Uterus (tissue), 4 donors: Measurements from ENCODE around the gene ALPP. TPM values are rescaled to one million over a fixed set of nuclear protein-coding genes. Genes with fewer than 3 reads are reported as not detected.
"Not testable (repeated sequence)": the region's sequence is repeated elsewhere in the genome, so short reads cannot be mapped to it uniquely, and the experiment has no call there.

ENCODE experiments used
- DNase-seq, 2 donors: peaks; one replicate each; pipeline ENCODE4 v3.0.0-alpha.2; 2019 to 2020
- H3K27ac ChIP-seq, 2 donors: fragments of 200-600 bp; sonication (generic); 1 replicate in 1 of 2; 2 replicates in 1 of 2; pipeline ENCODE4 v1.5.1; 2016 to 2018
- H3K27me3 ChIP-seq, 2 donors: fragments of 200-600 bp; sonication (generic); one replicate each; pipeline ENCODE4 v1.5.1; 2018 to 2019; ENCODE audit warnings: control low read depth in 1 of 2
- H3K36me3 ChIP-seq, 2 donors: fragments of 200-600 bp; sonication (generic); one replicate each; pipeline ENCODE4 v1.5.1; 2019; ENCODE audit warnings: control low read depth in 1 of 2
- H3K4me1 ChIP-seq, 2 donors: fragments of 200-600 bp; sonication (generic); one replicate each; pipeline ENCODE4 v1.5.1; 2018 to 2019; ENCODE audit warnings: control low read depth in 1 of 2
- H3K4me3 ChIP-seq, 2 donors: fragments of 200-600 bp; sonication (generic); 1 replicate in 1 of 2; 2 replicates in 1 of 2; pipeline ENCODE4 v1.5.1; 2018 to 2019; ENCODE audit warnings: mild to moderate bottlenecking in 1 of 2
- H3K9me3 ChIP-seq, 2 donors: fragments of 200-600 bp; sonication (generic); one replicate each; pipeline ENCODE4 v1.5.1; 2019; ENCODE audit warnings: control low read depth in 1 of 2
- CTCF ChIP-seq, 4 experiments: fragments of 200-600 bp in 2 of 4; fragments of 450-650 bp in 2 of 4; sonication (generic) in 2 of 4; IDR thresholded peaks; one replicate each; pipeline ENCODE4 v1.5.1; 2016 to 2019; ENCODE audit warnings: antibody characterized with exemption in 4 of 4, mild to moderate bottlenecking in 2 of 4, moderate library complexity in 1 of 4
- POLR2A ChIP-seq, 2 donors: fragments of 450-650 bp; IDR thresholded peaks; one replicate each; pipeline ENCODE4 v1.6.1; 2016; ENCODE audit warnings: antibody characterized with exemption in 2 of 2, mild to moderate bottlenecking in 1 of 2, moderate library complexity in 1 of 2
- intact Hi-C: fragments of 100-400 bp; cut with DNase I; formaldehyde crosslinking; loops from one replicate; pipeline ENCODE4 v1.15.1; 2023; ENCODE audit warnings: low total_unique reads
- total RNA-seq, 4 donors: library from RNA; depleted of rRNA in 3 of 4; stranded (reverse); fragments of >200 nt in 3 of 4; gene quantifications; one replicate each; pipeline versions ENCODE4 v1.1.0 to v1.2.4, GENCODE V29; 2014 to 2023
- donor health status: DM: yes; HTN: yes; CAD: no.

ALPP gene
- total RNA-seq, 4 donors from 2014 or later = 0.62 TPM; not detected in 3

DNA sequence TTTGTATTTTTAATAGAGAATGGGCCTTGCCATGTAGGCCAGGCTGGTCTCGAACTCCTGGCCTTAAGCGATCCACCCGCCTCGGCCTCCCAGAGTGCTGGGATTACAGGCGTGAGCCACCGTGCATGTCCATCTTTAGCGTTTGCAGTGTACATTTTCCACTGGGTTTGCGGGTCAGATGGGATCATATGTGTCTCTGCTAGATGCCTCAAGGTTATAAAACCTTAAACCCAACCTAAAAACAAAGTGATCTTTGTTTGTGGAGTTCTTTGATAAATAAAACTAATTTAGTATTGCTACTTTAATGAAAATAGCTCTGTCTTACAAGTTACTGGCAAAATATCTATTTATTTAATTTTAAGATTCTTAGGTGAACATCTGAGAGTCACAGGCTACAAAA is 15.0 kb downstream of the ALPP start:
- H3K9me3 ChIP-seq = no peaks in the 10 kb centered on the region
- no peaks in the 10 kb centered on the region for H3K36me3 ChIP-seq
- no peaks in the 10 kb centered on the region for H3K4me1 ChIP-seq
- H3K27me3 ChIP-seq = no peaks in the 10 kb centered on the region
- intact Hi-C loops = no loop called here
- DNase-seq = no peak
- H3K4me3 ChIP-seq = no peak overlapping the region
- no peak for TF ChIP-seq CTCF (IDR thresholded peaks at IDR 0.05)
- no peak for TF ChIP-seq POLR2A (IDR thresholded peaks at IDR 0.05)
- H3K27ac ChIP-seq = no peak overlapping the region

DNA sequence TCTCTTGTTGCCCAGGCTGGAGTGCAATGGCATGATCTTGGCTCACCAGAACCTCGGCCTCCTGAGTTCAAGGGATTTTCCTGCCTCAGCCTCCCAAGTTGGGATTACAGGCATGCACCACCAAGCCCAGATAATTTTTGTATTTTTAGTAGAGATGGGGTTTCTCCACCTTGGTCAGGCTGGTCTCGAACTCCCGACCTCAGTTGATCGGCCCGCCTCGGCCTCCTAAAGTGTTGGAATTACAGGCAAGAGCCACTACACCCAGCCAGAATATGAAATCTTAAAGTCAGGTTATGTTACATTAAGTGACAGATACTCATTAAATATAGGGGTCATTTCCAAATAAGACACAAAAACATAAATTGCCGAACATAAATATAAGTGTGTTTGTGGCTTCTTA is 15.9 kb downstream of the ALPP start:
- H3K27ac ChIP-seq, H3K36me3 ChIP-seq, DNase-seq, intact Hi-C loops, H3K9me3 ChIP-seq, H3K4me3 ChIP-seq, H3K27me3 ChIP-seq, H3K4me1 ChIP-seq: not testable (repeated sequence)

DNA sequence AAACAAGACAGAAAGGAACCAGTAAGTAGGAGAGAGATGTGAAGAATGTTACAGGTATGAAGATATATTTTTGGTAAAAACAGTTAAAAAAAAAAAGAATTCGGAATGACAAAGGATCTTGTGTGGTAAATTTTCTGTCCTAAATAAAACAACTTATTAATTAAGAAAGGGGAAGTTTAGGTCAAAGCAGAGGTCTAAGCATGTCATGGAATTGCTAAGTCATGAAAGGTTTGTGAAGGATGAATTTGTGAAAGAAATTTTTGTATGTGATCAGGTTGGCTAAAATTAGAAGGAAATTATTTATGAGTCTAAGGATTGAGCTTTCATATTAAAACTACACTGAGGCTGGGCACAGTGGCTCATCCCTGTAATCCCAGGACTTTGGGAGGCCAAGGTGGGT is 17.0 kb downstream of the ALPP start:
- intact Hi-C loops = no loop called here
- no peak overlapping the region for H3K4me3 ChIP-seq
- no peak overlapping the region for H3K27ac ChIP-seq
- H3K27me3 ChIP-seq = no peaks in the 10 kb centered on the region
- no peak for TF ChIP-seq POLR2A (IDR thresholded peaks at IDR 0.05)
- TF ChIP-seq CTCF (IDR thresholded peaks at IDR 0.05) = no peak
- no peaks in the 10 kb centered on the region for H3K9me3 ChIP-seq
- DNase-seq = no peak
- no peaks in the 10 kb centered on the region for H3K4me1 ChIP-seq
- no peaks in the 10 kb centered on the region for H3K36me3 ChIP-seq

DNA sequence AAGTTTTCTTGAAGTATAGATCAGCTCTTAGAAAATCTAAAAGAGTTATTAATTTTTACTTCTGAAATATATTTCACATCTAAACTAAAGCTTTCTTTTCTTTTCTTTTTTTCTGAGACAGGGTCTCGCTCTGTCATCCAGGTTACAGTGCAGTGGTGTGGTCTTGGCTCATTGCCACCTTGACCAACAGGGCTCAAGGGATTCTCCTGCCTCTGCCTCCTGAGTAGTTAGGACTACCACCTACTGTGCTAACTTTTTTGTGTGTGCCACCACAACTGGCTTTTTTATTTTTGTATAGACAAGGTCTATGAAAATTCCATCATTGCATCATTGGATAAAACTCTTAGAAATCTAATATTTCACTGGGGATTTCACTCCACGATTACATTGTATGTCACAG is 18.1 kb downstream of the ALPP start:
- Histone ChIP-seq H3K4me3 (no peak overlapping the region), H3K36me3 (no peaks in the 10 kb centered on the region), H3K27me3 (no peaks in the 10 kb centered on the region), H3K27ac (no peak overlapping the region), H3K9me3 (no peaks in the 10 kb centered on the region), H3K4me1 (no peaks in the 10 kb centered on the region)
- intact Hi-C loops = no loop called here
- TF ChIP-seq CTCF (IDR thresholded peaks at IDR 0.05) (no peak), POLR2A (IDR thresholded peaks at IDR 0.05) (no peak)
- DNase-seq = no peak

DNA sequence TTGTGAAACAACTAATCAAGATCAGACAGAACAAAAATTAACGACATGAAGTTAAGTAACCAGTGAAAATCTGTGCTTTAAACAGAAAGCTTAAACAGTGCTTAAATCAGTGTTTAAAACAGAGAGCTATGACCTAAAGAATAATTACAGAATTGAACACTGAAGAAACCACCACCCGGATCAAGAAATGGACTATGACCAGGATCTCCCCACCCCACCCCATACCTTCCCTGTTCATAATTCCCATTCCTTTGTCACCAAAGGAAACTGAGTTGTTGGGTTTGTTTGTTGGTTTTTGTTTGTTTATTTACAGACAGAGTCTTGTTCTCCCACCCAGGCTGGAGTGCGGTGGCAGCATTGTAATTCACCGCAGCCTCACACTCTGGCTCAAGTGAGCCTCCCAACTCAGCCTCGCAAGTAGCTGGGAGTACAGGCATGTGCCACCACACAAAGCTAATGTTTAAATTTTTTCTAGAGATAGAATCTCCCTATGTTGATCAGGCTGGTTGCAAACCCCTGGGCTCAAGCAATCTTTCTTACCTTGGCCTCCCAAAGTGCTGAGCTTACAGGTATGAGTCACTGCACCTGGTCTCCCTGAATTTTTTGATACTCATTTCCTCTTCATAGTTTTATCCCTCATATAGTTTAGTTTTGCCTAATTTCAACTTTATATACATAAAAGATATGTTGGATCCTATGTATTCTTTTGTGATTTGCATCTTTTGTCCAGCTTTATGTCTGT is 19.9 kb downstream of the ALPP start:
- H3K27me3 ChIP-seq = no peaks in the 10 kb centered on the region
- no peak for DNase-seq
- no peak overlapping the region for H3K27ac ChIP-seq
- intact Hi-C loops = no loop called here
- no peaks in the 10 kb centered on the region for H3K4me1 ChIP-seq
- H3K9me3 ChIP-seq = no peaks in the 10 kb centered on the region
- no peak for TF ChIP-seq POLR2A (IDR thresholded peaks at IDR 0.05)
- TF ChIP-seq CTCF (IDR thresholded peaks at IDR 0.05) = no peak
- H3K36me3 ChIP-seq = no peaks in the 10 kb centered on the region
- H3K4me3 ChIP-seq = no peak overlapping the region
